IMR-90 (cell line): ENCODE results near the gene SLC27A1. TPM values are rescaled to one million over a fixed set of nuclear protein-coding genes. Genes with fewer than 3 reads are reported as not detected.

Experiments
- ATAC-seq: fragments of 200-7000 bp; cut with Tn5 transposase; 2 replicates; pipeline ENCODE4 v1.9.1; 2020; ENCODE audit warnings: low read depth, mild to moderate bottlenecking, moderate library complexity
- BruUV-seq: library from RNA; stranded (reverse); fragments of 400-500 nt; replicated peaks from 2 replicates; lab custom pipeline; 2021; lab: Mats Ljungman, UMichigan
- CTCF ChIA-PET: fragments of 300-600 bp; formaldehyde crosslinking; extraction: SDS; loops from one replicate; lab custom pipeline; 2021; ENCODE audit warnings: antibody characterized with exemption; lab: Yijun Ruan, JAX
- POLR2A ChIA-PET: fragments of 300-600 bp; sonication (Branson Sonifier 250); formaldehyde crosslinking; loops from one replicate; lab custom pipeline; 2022; ENCODE audit warnings: antibody characterized with exemption; ENCODE audit not compliant: unreplicated experiment; lab: Charles Lee
- DNase-seq: peaks from one replicate; pipeline ENCODE4 v3.0.0; 2013
- H2AFZ ChIP-seq: replicated peaks from 2 replicates; pipeline ENCODE3; 2013; ENCODE audit warnings: low read length, mild to moderate bottlenecking; ENCODE audit not compliant: poor library complexity
- H2AK5ac ChIP-seq: 2 replicates; pipeline ENCODE4 v1.6.1; 2013; ENCODE audit warnings: low read depth, low read length, inconsistent platforms
- H2AK9ac ChIP-seq: replicated peaks from 2 replicates; pipeline ENCODE3; 2013; ENCODE audit warnings: mild to moderate bottlenecking, low read depth, low read length, moderate library complexity; ENCODE audit not compliant: poor library complexity
- H2BK120ac ChIP-seq: 2 replicates; pipeline ENCODE4 v1.6.1; 2013; ENCODE audit warnings: low read depth, low read length, inconsistent platforms
- H2BK15ac ChIP-seq: 3 replicates; pipeline ENCODE4 v1.6.1; 2013; ENCODE audit warnings: low read depth, low read length, inconsistent platforms
- H2BK20ac ChIP-seq: 2 replicates; pipeline ENCODE4 v1.6.1; 2013; ENCODE audit warnings: low read depth, mild to moderate bottlenecking, inconsistent platforms, low read length, moderate library complexity
- H2BK5ac ChIP-seq: 2 replicates; pipeline ENCODE4 v1.6.1; 2013; ENCODE audit warnings: mild to moderate bottlenecking, low read depth, low read length, inconsistent platforms; ENCODE audit not compliant: poor library complexity, severe bottlenecking
- H3K14ac ChIP-seq: replicated peaks from 2 replicates; pipeline ENCODE4 v1.6.1; 2013; ENCODE audit warnings: low read depth, low read length, inconsistent platforms
- H3K18ac ChIP-seq: 2 replicates; pipeline ENCODE4 v1.6.1; 2013; ENCODE audit warnings: low read depth, low read length, control low read depth
- H3K23ac ChIP-seq: 2 replicates; pipeline ENCODE4 v1.6.1; 2013; ENCODE audit warnings: low read depth, low read length, inconsistent platforms
- H3K27ac ChIP-seq: 2 replicates; pipeline ENCODE4 v1.5.1; 2013; ENCODE audit warnings: mild to moderate bottlenecking, control low read depth, low read length; ENCODE audit not compliant: insufficient read depth
- H3K27me3 ChIP-seq: 2 replicates; pipeline ENCODE4 v1.6.1; 2013; ENCODE audit warnings: low read length; ENCODE audit not compliant: control insufficient read depth, insufficient read depth
- H3K36me3 ChIP-seq: 2 replicates; pipeline ENCODE4 v1.6.1; 2013; ENCODE audit warnings: low read length, mixed read lengths; ENCODE audit not compliant: control insufficient read depth, insufficient read depth
- H3K4ac ChIP-seq: 2 replicates; pipeline ENCODE4 v1.6.1; 2013; ENCODE audit warnings: low read depth, low read length, inconsistent platforms
- H3K4me1 ChIP-seq: 2 replicates; pipeline ENCODE4 v1.6.1; 2013; ENCODE audit warnings: low read length, mixed read lengths; ENCODE audit not compliant: control insufficient read depth, insufficient read depth
- H3K4me2 ChIP-seq: 2 replicates; pipeline ENCODE4 v1.6.1; 2013; ENCODE audit warnings: low read depth, mild to moderate bottlenecking, control low read depth, low read length, moderate library complexity
- H3K4me3 ChIP-seq: 2 replicates; pipeline ENCODE4 v1.5.1; 2013; ENCODE audit warnings: low read depth, mild to moderate bottlenecking, control low read depth, low read length, moderate library complexity; ENCODE audit not compliant: insufficient read depth
- H3K56ac ChIP-seq: 2 replicates; pipeline ENCODE4 v1.6.1; 2013; ENCODE audit warnings: low read length, inconsistent platforms; ENCODE audit not compliant: insufficient read depth; ENCODE audit errors: extremely low read depth
- H3K79me1 ChIP-seq, 2 experiments: 2 replicates each; pipeline ENCODE4 v1.6.1; 2013; ENCODE audit warnings: low read length in 2 of 2, inconsistent platforms in 1 of 2, low read depth in 1 of 2
- H3K9ac ChIP-seq: 2 replicates; pipeline ENCODE4 v1.6.1; 2013; ENCODE audit warnings: low read depth, low read length, control low read depth
- H3K9me1 ChIP-seq: 2 replicates; pipeline ENCODE4 v1.6.1; 2013; ENCODE audit warnings: low read length, inconsistent platforms; ENCODE audit not compliant: insufficient read depth
- H3K9me3 ChIP-seq: 2 replicates; pipeline ENCODE4 v1.6.1; 2013; ENCODE audit warnings: low read length; ENCODE audit not compliant: control insufficient read depth, insufficient read depth
- H4K20me1 ChIP-seq: 2 replicates; pipeline ENCODE4 v1.6.1; 2013; ENCODE audit warnings: low read length, inconsistent platforms; ENCODE audit not compliant: insufficient read depth
- H4K5ac ChIP-seq: 2 replicates; pipeline ENCODE4 v1.6.1; 2013; ENCODE audit warnings: mild to moderate bottlenecking, low read depth, low read length, control low read depth
- H4K8ac ChIP-seq, 2 experiments: 2 replicates each; pipeline ENCODE4 v1.6.1; 2013; ENCODE audit warnings: low read depth in 2 of 2, low read length in 2 of 2, control low read depth in 1 of 2, inconsistent platforms in 1 of 2
- H4K91ac ChIP-seq: 2 replicates; pipeline ENCODE4 v1.6.1; 2013; ENCODE audit warnings: low read depth, low read length, inconsistent platforms; ENCODE audit not compliant: insufficient read depth
- BHLHE40 ChIP-seq: fragments of 150-350 bp; IDR thresholded peaks from 2 replicates; pipeline ENCODE4 v1.6.1; 2016; ENCODE audit warnings: mild to moderate bottlenecking, low read depth, low read length
- CEBPB ChIP-seq: IDR thresholded peaks from 2 replicates; pipeline ENCODE4 v1.6.1; 2012; ENCODE audit warnings: low read depth, low read length, improper control_type of control experiment
- CHD1 ChIP-seq: IDR thresholded peaks from 2 replicates; pipeline ENCODE4 v1.6.1; 2012; ENCODE audit warnings: low read depth, low read length, improper control_type of control experiment
- FOS ChIP-seq: fragments of 150-350 bp; IDR thresholded peaks from 2 replicates; pipeline ENCODE4 v1.6.1; 2016; ENCODE audit warnings: low read depth, low read length
- MAZ ChIP-seq: IDR thresholded peaks from 2 replicates; pipeline ENCODE4 v1.6.1; 2012; ENCODE audit warnings: low read depth, mild to moderate bottlenecking, low read length, improper control_type of control experiment, moderate library complexity, borderline replicate concordance
- MXI1 ChIP-seq: IDR thresholded peaks from 2 replicates; pipeline ENCODE4 v1.6.1; 2012; ENCODE audit warnings: low read depth, mild to moderate bottlenecking, low read length, moderate library complexity, borderline replicate concordance
- NFE2L2 ChIP-seq: fragments of 150-350 bp; IDR thresholded peaks from 2 replicates; pipeline ENCODE4 v1.6.1; 2016; ENCODE audit warnings: low read depth, mild to moderate bottlenecking, low read length
- POLR2A ChIP-seq: IDR thresholded peaks from 2 replicates; pipeline ENCODE4 v1.6.1; 2012; ENCODE audit warnings: mild to moderate bottlenecking, low read depth, low read length
- RAD21 ChIP-seq: IDR thresholded peaks from 2 replicates; pipeline ENCODE4 v1.6.1; 2012; ENCODE audit warnings: low read length, improper control_type of control experiment
- RCOR1 ChIP-seq: IDR thresholded peaks from 2 replicates; pipeline ENCODE4 v1.6.1; 2012; ENCODE audit warnings: mild to moderate bottlenecking, low read length, improper control_type of control experiment; ENCODE audit not compliant: insufficient replicate concordance
- RFX5 ChIP-seq: IDR thresholded peaks from 2 replicates; pipeline ENCODE4 v1.8.0; 2012; ENCODE audit warnings: low read depth, mild to moderate bottlenecking, low read length, moderate library complexity
- SMC3 ChIP-seq: fragments of 150-350 bp; IDR thresholded peaks from 2 replicates; pipeline ENCODE4 v1.6.1; 2016; ENCODE audit warnings: low read depth, mild to moderate bottlenecking, antibody characterized with exemption, low read length, moderate library complexity
- WGBS, 2 experiments: methylation state at CpG; one replicate each; pipeline versions ENCODE4 v1.1.5 to v1.1.7; 2013; ENCODE audit warnings: missing lambda C conversion rate in 2 of 2; ENCODE audit not compliant: insufficient read length in 1 of 2; ENCODE audit errors: extremely low coverage in 2 of 2; 5-methylcytosine and 5-hydroxymethylcytosine counted together
- dilution Hi-C: fragments of 300-500 bp; cut with HindIII; formaldehyde crosslinking; loops from one replicate; pipeline ENCODE4 v1.14.3; 2018; ENCODE audit warnings: low sequenced_read_pairs; ENCODE audit not compliant: unreplicated experiment
- in situ Hi-C: fragments of 300-500 bp; cut with MboI; formaldehyde crosslinking; loops from 3 replicates; pipeline ENCODE4 v1.14.3; 2019; ENCODE audit warnings: low sequenced_read_pairs, inconsistent platforms, mixed read lengths
- intact Hi-C: fragments of 100-400 bp; cut with micrococcal nuclease; formaldehyde crosslinking; loops from 2 replicates; pipeline ENCODE4 v1.10.0; 2022
- polyA plus RNA-seq, 3 experiments: library from polyadenylated mRNA; depleted of rRNA; stranded (reverse); fragments of >200 nt; gene quantifications; 2 replicates each; pipeline ENCODE4 v1.2.3, GENCODE V29; 2012; ENCODE audit warnings: low replicate concordance in 1 of 3
- total RNA-seq: library from RNA; depleted of rRNA; stranded (reverse); fragments of >200 nt; gene quantifications from 2 replicates; pipeline ENCODE4 v1.2.3, GENCODE V29; 2012
- TF ChIP-seq, protein P1 (sequence below): conservative IDR thresholded peaks from 2 replicates; pipeline ENCODE4 v1.5.1; 2012; ENCODE audit warnings: mild to moderate bottlenecking, low read depth, low read length, improper control_type of control experiment
- TF ChIP-seq, protein P2 (sequence below): fragments of 150-350 bp; IDR thresholded peaks from 2 replicates; pipeline ENCODE4 v1.6.1; 2017; ENCODE audit warnings: mild to moderate bottlenecking, antibody characterized with exemption, low read length, low read depth
- TF ChIP-seq, protein P3 (sequence below): fragments of 150-350 bp; IDR thresholded peaks from 2 replicates; pipeline ENCODE4 v1.6.1; 2016; ENCODE audit warnings: low read depth, mild to moderate bottlenecking, low read length, moderate library complexity, borderline replicate concordance

Gene SLC27A1
- total and polyA plus RNA-seq, 2 of the 4 experiments (the other 2 are of a cell fraction) = 4.8 to 12.9 TPM

DNA sequence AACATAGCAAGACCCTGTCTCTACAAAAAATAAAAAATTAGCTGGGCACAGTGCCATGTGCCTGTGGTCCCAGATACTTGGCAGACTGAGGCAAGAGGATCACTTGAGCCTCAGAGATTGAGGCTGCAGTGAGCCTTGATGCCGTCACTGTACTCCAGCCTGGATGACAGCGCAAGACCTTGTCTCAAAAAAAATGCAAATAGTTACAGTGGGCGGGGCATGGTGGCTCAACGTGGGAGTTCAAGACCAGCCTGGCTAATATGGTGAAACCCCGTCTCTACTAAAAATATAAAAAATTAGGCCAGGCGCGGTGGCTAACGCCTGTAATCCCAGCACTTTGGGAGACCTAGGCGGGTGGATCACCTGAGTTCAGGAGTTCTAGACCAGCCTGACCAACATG is 49.6 kb downstream of the SLC27A1 start:
- Histone ChIP-seq H3K79me1 (peaks cover 7 to 13% of the 10 kb centered on the region in 2 experiments; a peak in 3 of 4 replicates), H2BK120ac (no peak overlapping the region), H3K4me1 (no peaks in the 10 kb centered on the region), H2BK20ac (no peak overlapping the region), H3K14ac (no peak overlapping the region), H3K27ac (no peak overlapping the region), H3K4me3 (no peak overlapping the region), H4K5ac (no peak overlapping the region), H4K8ac (no peak overlapping the region), H3K4me2 (no peak overlapping the region), H3K36me3 (peaks cover 35% of the 10 kb centered on the region), H3K9me1 (peaks cover 2% of the 10 kb centered on the region; the same call in 1 of the 2 replicates), H2BK15ac (no peak overlapping the region), H3K4ac (no peak overlapping the region), H3K23ac (no peak overlapping the region), H4K20me1 (peaks cover 13% of the 10 kb centered on the region), H3K18ac (no peak overlapping the region), H2AK5ac (no peak overlapping the region), H2BK5ac (no peak overlapping the region), H2AK9ac (no peak overlapping the region), H3K9me3 (peaks cover 21% of the 10 kb centered on the region), H3K56ac (no peak overlapping the region), H2AFZ (peak overlapping the region; percentile 58), H3K27me3 (no peaks in the 10 kb centered on the region), H3K9ac (no peak overlapping the region), H4K91ac (no peak overlapping the region)
- in situ Hi-C loops = no loop called here
- ChIA-PET POLR2A (no interaction called here), CTCF (no interaction called here)
- BruUV-seq = no TSS peak
- 100% methylated on average over 3 of the region's 9 CpGs; no CpG with 5 or more reads in 1 of the 2 experiments for WGBS, 2 experiments
- ATAC-seq = no peak
- TF ChIP-seq, protein P1, sequence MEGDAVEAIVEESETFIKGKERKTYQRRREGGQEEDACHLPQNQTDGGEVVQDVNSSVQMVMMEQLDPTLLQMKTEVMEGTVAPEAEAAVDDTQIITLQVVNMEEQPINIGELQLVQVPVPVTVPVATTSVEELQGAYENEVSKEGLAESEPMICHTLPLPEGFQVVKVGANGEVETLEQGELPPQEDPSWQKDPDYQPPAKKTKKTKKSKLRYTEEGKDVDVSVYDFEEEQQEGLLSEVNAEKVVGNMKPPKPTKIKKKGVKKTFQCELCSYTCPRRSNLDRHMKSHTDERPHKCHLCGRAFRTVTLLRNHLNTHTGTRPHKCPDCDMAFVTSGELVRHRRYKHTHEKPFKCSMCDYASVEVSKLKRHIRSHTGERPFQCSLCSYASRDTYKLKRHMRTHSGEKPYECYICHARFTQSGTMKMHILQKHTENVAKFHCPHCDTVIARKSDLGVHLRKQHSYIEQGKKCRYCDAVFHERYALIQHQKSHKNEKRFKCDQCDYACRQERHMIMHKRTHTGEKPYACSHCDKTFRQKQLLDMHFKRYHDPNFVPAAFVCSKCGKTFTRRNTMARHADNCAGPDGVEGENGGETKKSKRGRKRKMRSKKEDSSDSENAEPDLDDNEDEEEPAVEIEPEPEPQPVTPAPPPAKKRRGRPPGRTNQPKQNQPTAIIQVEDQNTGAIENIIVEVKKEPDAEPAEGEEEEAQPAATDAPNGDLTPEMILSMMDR = no peak
- TF ChIP-seq FOS = no peak
- TF ChIP-seq BHLHE40 = no peak
- TF ChIP-seq CHD1 = no peak
- TF ChIP-seq MAZ = no peak
- TF ChIP-seq RCOR1 = no peak
- no peak for TF ChIP-seq MXI1
- TF ChIP-seq RFX5 = no peak
- TF ChIP-seq SMC3 = no peak
- TF ChIP-seq RAD21 = no peak
- TF ChIP-seq, protein P2, sequence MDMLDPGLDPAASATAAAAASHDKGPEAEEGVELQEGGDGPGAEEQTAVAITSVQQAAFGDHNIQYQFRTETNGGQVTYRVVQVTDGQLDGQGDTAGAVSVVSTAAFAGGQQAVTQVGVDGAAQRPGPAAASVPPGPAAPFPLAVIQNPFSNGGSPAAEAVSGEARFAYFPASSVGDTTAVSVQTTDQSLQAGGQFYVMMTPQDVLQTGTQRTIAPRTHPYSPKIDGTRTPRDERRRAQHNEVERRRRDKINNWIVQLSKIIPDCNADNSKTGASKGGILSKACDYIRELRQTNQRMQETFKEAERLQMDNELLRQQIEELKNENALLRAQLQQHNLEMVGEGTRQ = no peak
- TF ChIP-seq NFE2L2 = no peak
- TF ChIP-seq, protein P3, sequence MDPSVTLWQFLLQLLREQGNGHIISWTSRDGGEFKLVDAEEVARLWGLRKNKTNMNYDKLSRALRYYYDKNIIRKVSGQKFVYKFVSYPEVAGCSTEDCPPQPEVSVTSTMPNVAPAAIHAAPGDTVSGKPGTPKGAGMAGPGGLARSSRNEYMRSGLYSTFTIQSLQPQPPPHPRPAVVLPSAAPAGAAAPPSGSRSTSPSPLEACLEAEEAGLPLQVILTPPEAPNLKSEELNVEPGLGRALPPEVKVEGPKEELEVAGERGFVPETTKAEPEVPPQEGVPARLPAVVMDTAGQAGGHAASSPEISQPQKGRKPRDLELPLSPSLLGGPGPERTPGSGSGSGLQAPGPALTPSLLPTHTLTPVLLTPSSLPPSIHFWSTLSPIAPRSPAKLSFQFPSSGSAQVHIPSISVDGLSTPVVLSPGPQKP = no peak
- TF ChIP-seq POLR2A = no peak
- no peak for TF ChIP-seq CEBPB
- dilution Hi-C loops = no loop called here
- intact Hi-C loops = no loop called here
- no peak for DNase-seq
